ENCODE measurements around the gene FOXP1.

Gene FOXP1

GRCh38 chr3:70970952-70971351, 612.6 kb downstream of the FOXP1 start:
- DNase-seq (ENCODE audit: low spot score): no peak

GRCh38 chr3:70970171-70970570, 613.4 kb downstream of the FOXP1 start:
- no peak for DNase-seq (ENCODE audit: low spot score)

GRCh38 chr3:70963431-70964275, 619.9 kb downstream of the FOXP1 start:
- no peak for DNase-seq (ENCODE audit: low spot score)

- DNase-seq (ENCODE audit: low spot score): no peak
Measured at GRCh38 chr3:70959506-70960291, 623.8 kb downstream of the FOXP1 start.

- DNase-seq (ENCODE audit: low spot score): no peak
Measured at GRCh38 chr3:70952033-70952747, 631.3 kb downstream of the FOXP1 start.

GRCh38 chr3:70951316-70951715, 632.2 kb downstream of the FOXP1 start:
- no peak for DNase-seq (ENCODE audit: low spot score)

GRCh38 chr3:70947579-70947978, 635.9 kb downstream of the FOXP1 start:
- DNase-seq (ENCODE audit: low spot score): no peak

GRCh38 chr3:70943886-70944285, 639.6 kb downstream of the FOXP1 start:
- no peak for DNase-seq (ENCODE audit: low spot score)

- DNase-seq (ENCODE audit: low spot score): peak; percentile 39
Measured at GRCh38 chr3:70933105-70933810, 650.3 kb downstream of the FOXP1 start.

GRCh38 chr3:70930066-70930465, 653.5 kb downstream of the FOXP1 start:
- DNase-seq (ENCODE audit: low spot score): no peak

- no peak for DNase-seq (ENCODE audit: low spot score)
Measured at GRCh38 chr3:70927239-70927638, 656.3 kb downstream of the FOXP1 start.

GRCh38 chr3:70926835-70927234, 656.7 kb downstream of the FOXP1 start:
- no peak for DNase-seq (ENCODE audit: low spot score)

- DNase-seq (ENCODE audit: low spot score): no peak
Measured at GRCh38 chr3:70919661-70920060, 663.9 kb downstream of the FOXP1 start.

- DNase-seq (ENCODE audit: low spot score): no peak
Measured at GRCh38 chr3:70919091-70919490, 664.4 kb downstream of the FOXP1 start.

GRCh38 chr3:70916375-70917055, 667.0 kb downstream of the FOXP1 start:
- DNase-seq (ENCODE audit: low spot score): no peak

GRCh38 chr3:70914862-70915261, 668.7 kb downstream of the FOXP1 start:
- DNase-seq (ENCODE audit: low spot score): no peak

GRCh38 chr3:70911719-70912118, 671.8 kb downstream of the FOXP1 start:
- no peak for DNase-seq (ENCODE audit: low spot score)

- DNase-seq (ENCODE audit: low spot score): no peak
Measured at GRCh38 chr3:70905491-70905890, 678.0 kb downstream of the FOXP1 start.

Data from RKO (cell line).